ENCODE measurements around the gene EIF5B. TPM values are rescaled to one million over a fixed set of nuclear protein-coding genes. Genes with fewer than 3 reads are reported as not detected.

The EIF5B gene
- total and polyA plus RNA-seq, 2 of the 4 experiments (the other 2 are of a cell fraction) = 19.7 to 21.8 TPM

- CTCF ChIA-PET = no interaction called here
Measured at GRCh38 chr2:99436874-99437273, 99.7 kb downstream of the EIF5B start.

More at GRCh38 chr2:99436874-99437273, 99.7 kb downstream of the EIF5B start:
- Histone ChIP-seq H2BK120ac (ENCODE audit: low read depth, low read length) (no peak overlapping the region), H3K27me3 (ENCODE audit: control insufficient read depth, insufficient read depth, low read length) (no peaks in the 10 kb centered on the region), H3K18ac (ENCODE audit: low read depth, low read length) (no peak overlapping the region), H4K5ac (ENCODE audit: low read depth, low read length) (no peak overlapping the region), H2BK5ac (ENCODE audit: low read depth, low read length, poor library complexity, severe bottlenecking) (no peak overlapping the region), H3K56ac (ENCODE audit: extremely low read depth, insufficient read depth, low read length) (no peak overlapping the region), H3K36me3 (ENCODE audit: control insufficient read depth, insufficient read depth, low read length) (peaks cover 14% of the 10 kb centered on the region), H2AK9ac (replicated peaks; ENCODE audit: low read depth, low read length, poor library complexity) (no peak overlapping the region), H3K9me1 (ENCODE audit: insufficient read depth, low read length) (no peaks in the 10 kb centered on the region), H3K4me3 (ENCODE audit: insufficient read depth, low read depth, low read length) (no peak overlapping the region), H2AFZ (replicated peaks; ENCODE audit: low read length, poor library complexity) (no peak overlapping the region), H4K20me1 (ENCODE audit: insufficient read depth, low read length) (peaks cover 7% of the 10 kb centered on the region; the same call in 1 of the 2 replicates), H3K27ac (ENCODE audit: insufficient read depth, low read length) (no peak overlapping the region), H4K91ac (ENCODE audit: insufficient read depth, low read depth, low read length) (no peak overlapping the region), H2BK20ac (ENCODE audit: low read depth, low read length) (no peak overlapping the region), H4K8ac (ENCODE audit: low read depth in 2 of 2, low read length in 2 of 2) (no peak overlapping the region), H3K4ac (ENCODE audit: low read depth, low read length) (no peak overlapping the region), H3K9me3 (ENCODE audit: control insufficient read depth, insufficient read depth, low read length) (no peaks in the 10 kb centered on the region), H2BK15ac (ENCODE audit: low read depth, low read length) (no peak overlapping the region), H3K14ac (replicated peaks; ENCODE audit: low read depth, low read length) (no peak overlapping the region), H3K4me1 (ENCODE audit: control insufficient read depth, insufficient read depth, low read length) (peaks cover 3% of the 10 kb centered on the region; the same call in 1 of the 2 replicates), H3K79me1 (ENCODE audit: low read depth in 1 of 2, low read length in 2 of 2) (peaks cover 4 to 7% of the 10 kb centered on the region in 2 experiments; a peak in 3 of 4 replicates), H3K23ac (ENCODE audit: low read depth, low read length) (no peak overlapping the region), H3K9ac (ENCODE audit: low read depth, low read length) (no peak overlapping the region), H2AK5ac (ENCODE audit: low read depth, low read length) (no peak overlapping the region), H3K4me2 (ENCODE audit: low read depth, low read length) (no peak overlapping the region)
- intact Hi-C loops (cut with micrococcal nuclease) = no loop called here
- POLR2A ChIA-PET (ENCODE audit: unreplicated experiment) = no interaction called here
- no peak for DNase-seq
- TF ChIP-seq POLR2A (IDR thresholded peaks at IDR 0.05; ENCODE audit: low read depth, low read length) (no peak), RCOR1 (IDR thresholded peaks at IDR 0.05; ENCODE audit: insufficient replicate concordance, low read length) (no peak)
- dilution Hi-C loops (cut with HindIII; ENCODE audit: low sequenced_read_pairs, unreplicated experiment) = no loop called here
- in situ Hi-C loops (cut with MboI; ENCODE audit: low sequenced_read_pairs) = no loop called here
- 98% methylated on average over 4 of the region's 10 CpGs; no CpG with 5 or more reads in 1 of the 2 experiments for WGBS, 2 experiments (ENCODE audit: extremely low coverage in 2 of 2, insufficient read length in 1 of 2)
- no peak for ATAC-seq (ENCODE audit: low read depth)
- no TSS peak for BruUV-seq (replicated peaks)
